Activated CD8-positive, alpha-beta memory T cell treated with anti-CD3 and anti-CD28 coated beads, Interleukin-2, amount 50 U/mL, for 4 hours (primary cell): ENCODE results near the gene ADAM29.
"Not testable (repeated sequence)": the region's sequence is repeated elsewhere in the genome, so short reads cannot be mapped to it uniquely, and the experiment has no call there.

Source experiments
- DNase-seq: peaks from one replicate; pipeline ENCODE4 v3.0.0-alpha.2; 2020

ADAM29 gene

DNA sequence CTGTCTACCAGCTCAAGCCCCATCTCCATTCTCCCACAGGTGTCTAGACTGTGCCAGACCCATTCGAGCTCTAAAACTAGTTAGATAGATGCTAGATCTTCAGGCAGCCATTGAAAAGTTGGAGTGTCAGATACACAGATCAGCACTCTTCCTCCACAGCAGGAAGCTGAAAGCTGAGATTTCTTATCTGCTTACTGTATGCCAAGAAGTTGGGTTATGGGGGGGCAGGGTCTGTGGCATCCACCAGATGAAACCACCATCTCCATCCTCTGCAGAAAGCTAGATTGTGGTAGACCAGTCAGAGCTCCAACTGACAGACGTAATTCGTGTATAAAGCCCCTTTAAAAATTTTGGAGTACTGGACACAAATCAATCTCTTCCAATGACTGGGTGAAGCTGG is 54.8 kb downstream of the ADAM29 start:
- DNase-seq, result no peak

DNA sequence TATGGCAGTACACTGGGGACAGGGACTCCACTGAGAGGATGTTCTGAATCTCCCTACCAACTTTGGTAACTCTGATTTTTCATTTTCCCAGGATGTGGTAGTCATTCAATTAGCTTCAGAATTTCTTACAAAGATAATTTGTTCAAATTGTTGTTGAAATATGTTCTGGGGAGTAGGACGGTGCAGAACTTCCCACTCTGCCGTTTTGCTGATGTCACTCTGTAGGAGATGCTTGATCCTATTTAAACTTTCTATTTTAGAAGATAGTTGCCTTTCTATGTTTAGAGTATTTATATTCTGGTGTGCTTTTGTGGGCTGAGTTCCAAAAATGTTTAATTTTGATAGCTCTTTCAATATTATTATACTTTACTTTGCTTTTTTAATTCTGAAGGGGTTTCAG is 55.2 kb downstream of the ADAM29 start:
- no peak for DNase-seq

- DNase-seq, result no peak
Measured at GRCh38 chr4:174983128-174983750, 65.1 kb downstream of the ADAM29 start.

DNA sequence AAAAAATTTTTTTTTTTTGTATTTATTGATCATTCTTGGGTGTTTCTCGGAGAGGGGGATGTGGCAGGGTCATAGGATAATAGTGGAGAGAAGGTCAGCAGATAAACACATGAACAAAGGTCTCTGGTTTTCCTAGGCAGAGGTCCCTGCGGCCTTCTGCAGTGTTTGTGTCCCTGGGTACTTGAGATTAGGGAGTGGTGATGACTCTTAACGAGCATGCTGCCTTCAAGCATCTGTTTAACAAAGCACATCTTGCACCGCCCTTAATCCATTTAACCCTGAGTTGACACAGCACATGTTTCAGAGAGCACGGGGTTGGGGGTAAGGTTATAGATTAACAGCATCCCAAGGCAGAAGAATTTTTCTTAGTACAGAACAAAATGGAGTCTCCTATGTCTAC is 65.7 kb downstream of the ADAM29 start:
- DNase-seq, result not testable (repeated sequence)

DNA sequence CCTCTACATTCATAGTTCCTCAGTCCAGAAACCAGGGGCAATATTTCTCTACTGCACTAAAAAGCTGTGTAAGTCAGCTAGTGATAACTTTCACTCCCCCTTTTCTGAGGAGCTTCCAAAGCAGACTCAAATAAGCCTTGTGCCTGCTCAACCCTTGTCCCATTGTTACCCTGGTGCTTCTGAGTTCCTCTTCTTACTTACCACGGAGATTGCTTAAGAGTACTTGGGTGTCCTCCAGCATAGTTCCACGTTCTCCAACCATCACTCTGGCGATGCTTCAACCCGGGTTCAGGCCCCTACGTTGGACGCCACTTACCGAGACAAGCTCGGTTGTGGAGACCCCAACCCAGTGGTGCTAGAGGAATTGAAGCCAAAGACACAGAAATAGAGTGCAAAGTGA is 71.6 kb downstream of the ADAM29 start:
- no peak for DNase-seq

DNA sequence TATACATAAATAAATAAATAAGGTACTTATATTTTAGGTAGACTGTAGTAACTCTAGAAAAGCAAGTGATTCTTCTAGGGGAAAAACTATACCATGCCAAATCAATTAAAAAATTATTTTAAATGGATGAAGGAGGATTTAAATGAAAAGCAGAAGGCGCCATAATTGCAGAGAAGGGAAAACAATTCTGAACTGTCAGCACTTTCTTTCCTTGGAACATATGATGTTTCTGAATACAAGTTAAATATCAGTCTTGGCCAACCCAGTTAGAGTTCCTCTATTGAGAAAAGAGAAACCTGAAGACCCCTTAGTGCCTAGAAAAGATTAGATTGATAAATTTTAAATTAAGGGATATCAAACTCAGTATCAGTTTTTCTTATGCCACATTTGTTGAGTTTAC is 75.8 kb downstream of the ADAM29 start:
- DNase-seq, result no peak

DNA sequence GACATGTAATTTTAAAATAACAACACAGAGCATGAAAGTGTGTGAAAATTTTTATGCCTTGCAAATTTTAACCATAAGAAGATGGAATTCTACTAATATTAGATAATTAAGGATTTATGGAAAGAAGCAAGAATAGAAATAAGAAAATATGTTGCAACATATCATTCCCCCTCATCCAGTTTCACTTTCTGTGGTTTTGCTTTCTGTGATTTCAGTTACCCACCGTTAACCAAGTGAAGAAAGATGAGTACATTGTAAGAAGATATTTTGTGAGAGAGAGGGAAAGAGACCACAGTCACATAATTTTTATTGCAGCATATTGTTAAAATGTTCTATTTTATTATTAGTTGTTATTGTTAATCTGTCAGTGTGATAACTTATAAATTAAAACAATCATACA is 77.9 kb downstream of the ADAM29 start:
- no peak for DNase-seq

DNA sequence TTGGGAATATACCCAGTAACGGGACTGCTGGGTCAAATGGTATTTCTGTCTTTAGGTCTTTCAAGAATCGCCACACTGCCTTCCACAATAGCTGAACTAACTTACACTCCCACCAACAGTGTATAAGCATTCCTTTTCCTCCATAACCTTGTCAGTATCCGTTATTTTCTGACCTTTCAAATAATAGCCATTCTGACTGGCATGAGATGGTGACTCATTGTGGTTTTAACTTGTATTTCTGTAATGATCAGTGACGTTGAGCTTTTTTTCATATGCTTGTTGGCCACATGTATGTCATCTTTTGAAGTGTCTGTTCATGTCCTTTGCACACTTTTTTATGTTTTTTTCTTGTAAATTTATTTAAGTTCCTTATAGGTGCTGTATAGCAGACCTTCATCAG is 81.2 kb downstream of the ADAM29 start:
- no peak for DNase-seq

- DNase-seq, result no peak
Measured at GRCh38 chr4:175017751-175018150, 99.6 kb downstream of the ADAM29 start.

GRCh38 chr4:175019447-175019846 is 101.3 kb downstream of the ADAM29 start:
- DNase-seq, result not testable (repeated sequence)
